HepG2 (cell line): ENCODE data around the gene ZER1. TPM values are rescaled to one million over a fixed set of nuclear protein-coding genes. Genes with fewer than 3 reads are reported as not detected.
A peak's percentile ranks its signal among the peaks of the same experiment; 100 is the strongest.

Source experiments
- ATAD3A ChIP-seq: sonication (generic); formaldehyde crosslinking; IDR thresholded peaks from 2 replicates; pipeline ENCODE4 v1.4.0; 2020; ENCODE audit warnings: missing genetic modification reagents
- ATF6 ChIP-seq: sonication (generic); formaldehyde crosslinking; conservative IDR thresholded peaks from 2 replicates; pipeline ENCODE4 v1.4.0; 2020; ENCODE audit warnings: missing genetic modification reagents
- CEBPZ ChIP-seq: IDR thresholded peaks from 2 replicates; pipeline ENCODE4 v1.6.1; 2012; ENCODE audit warnings: low read length, improper control_type of control experiment
- GABPB1 ChIP-seq: IDR thresholded peaks from 2 replicates; pipeline ENCODE4 v1.6.1; 2016; ENCODE audit warnings: mild to moderate bottlenecking, missing genetic modification reagents, moderate library complexity, missing compliant biosample characterization
- REL ChIP-seq: sonication (generic); formaldehyde crosslinking; conservative IDR thresholded peaks from 2 replicates; pipeline ENCODE4 v1.8.0; 2022; ENCODE audit warnings: mild to moderate bottlenecking, missing genetic modification reagents, moderate library complexity
- SPEN ChIP-seq: sonication (generic); formaldehyde crosslinking; IDR thresholded peaks from 2 replicates; pipeline ENCODE4 v1.5.1; 2020; ENCODE audit warnings: low read depth, mild to moderate bottlenecking, missing genetic modification reagents
- STAT6 ChIP-seq: sonication (generic); formaldehyde crosslinking; IDR thresholded peaks from 2 replicates; pipeline ENCODE4 v1.4.0; 2020; ENCODE audit warnings: missing genetic modification reagents, mild to moderate bottlenecking, borderline replicate concordance
- ZNF33B ChIP-seq: sonication (generic); formaldehyde crosslinking; IDR thresholded peaks from 2 replicates; pipeline ENCODE4 v1.5.1; 2020; ENCODE audit warnings: mild to moderate bottlenecking, missing genetic modification reagents
- ZNF407 ChIP-seq: sonication (generic); formaldehyde crosslinking; IDR thresholded peaks from one replicate; pipeline ENCODE4 v1.5.1; 2020; ENCODE audit warnings: mild to moderate bottlenecking, missing genetic modification reagents; ENCODE audit errors: not compliant biosample characterization
- ZNF709 ChIP-seq: sonication (generic); formaldehyde crosslinking; IDR thresholded peaks from 2 replicates; pipeline ENCODE4 v1.5.0; 2020; ENCODE audit warnings: mild to moderate bottlenecking, missing genetic modification reagents
- ZNF788 ChIP-seq: sonication (generic); formaldehyde crosslinking; IDR thresholded peaks from 2 replicates; pipeline ENCODE4 v1.5.0; 2020; ENCODE audit warnings: mild to moderate bottlenecking, missing genetic modification reagents, borderline replicate concordance
- polyA plus RNA-seq, 8 experiments: library from polyadenylated mRNA; depleted of rRNA in 3 of 8; stranded (reverse) in 7 of 8; unstranded in 1 of 8; fragments of >200 nt; fragmentation: Illumina TruSeq in 4 of 8; extraction: Trizol in 4 of 8; gene quantifications; 2 replicates each; pipeline versions ENCODE4 v1.2.1 to v1.2.3, GENCODE V29; 2011 to 2016; ENCODE audit warnings: low read depth in 4 of 8, missing spikeins in 1 of 8, mixed read lengths in 1 of 8; ENCODE audit not compliant: insufficient read depth in 1 of 8
- total RNA-seq, 5 experiments: library from RNA; depleted of rRNA; stranded (reverse); fragments of >200 nt; fragmentation: Illumina TruSeq; extraction: Trizol; gene quantifications; 2 replicates each; pipeline ENCODE4 v1.2.3, GENCODE V29; 2016; ENCODE audit warnings: low read depth in 1 of 5

ZER1 gene
- total and polyA plus RNA-seq, 2 of the 13 experiments (the other 11 are each of a cell fraction or from before 2014, with no cell fraction given), result 7.7 to 40.0 TPM

- TF ChIP-seq ATF6 (CRISPR knock-in tag), result no peak
- TF ChIP-seq ZNF788 (CRISPR knock-in tag), result peak; percentile 49; the same call in 1 of the 2 replicates
- TF ChIP-seq ATAD3A (CRISPR knock-in tag), result no peak
- TF ChIP-seq ZNF709 (CRISPR knock-in tag), result 0 out of 2 replicates have a peak, but pooled peaks have one; percentile 52
- no peak for TF ChIP-seq CEBPZ
- TF ChIP-seq ZNF33B (CRISPR knock-in tag), result peak; percentile 94; the same call in 1 of the 2 replicates
- TF ChIP-seq GABPB1 (CRISPR knock-in tag), result peak; percentile 99
- peak; percentile 95 for TF ChIP-seq ZNF407 (CRISPR knock-in tag)
- no peak for TF ChIP-seq STAT6 (CRISPR knock-in tag)
- TF ChIP-seq REL, result 0 out of 2 replicates have a peak, but pooled peaks have one; percentile 73
- TF ChIP-seq SPEN (CRISPR knock-in tag), result peak; percentile 94
Observed at GRCh38 chr9:128771745-128772519, at the start of gene ZER1 (continued).
